ENCODE measurements around the gene CATSPERB. TPM values are rescaled to one million over a fixed set of nuclear protein-coding genes. Genes with fewer than 3 reads are reported as not detected.

Gene CATSPERB
- total and polyA plus RNA-seq, 10 of the 15 experiments (the other 5 are each of a cell fraction or from before 2014, with no cell fraction given), result not detected

GRCh38 chr14:91649930-91650329 is 82.0 kb downstream of the CATSPERB start:
- Histone ChIP-seq H3K36me3 (ENCODE audit: control insufficient read depth in 2 of 2, insufficient read depth in 2 of 2, low read length in 1 of 2) (no peaks in the 10 kb centered on the region), H3K9ac (ENCODE audit: control insufficient read depth, insufficient read depth, low read length) (no peak overlapping the region), H3K9me3 (replicated peaks; ENCODE audit: control insufficient read depth, insufficient read depth, low read length) (no peaks in the 10 kb centered on the region), H3K79me2 (ENCODE audit: control insufficient read depth, insufficient read depth, low read length) (no peaks in the 10 kb centered on the region), H3K27me3 (replicated peaks in 1 of 2; ENCODE audit: control insufficient read depth in 2 of 2, insufficient read depth in 2 of 2, low read length in 1 of 2) (0 out of 4 replicates have a peak, but pooled peaks cover 0 to 1% of the 10 kb centered on the region in 2 experiments), H3K27ac (ENCODE audit: control insufficient read depth, insufficient read depth) (no peak overlapping the region), H3K4me2 (ENCODE audit: control insufficient read depth, insufficient read depth) (no peak overlapping the region), H2AFZ (ENCODE audit: control insufficient read depth, low read depth, low read length) (no peak overlapping the region; the same call in 1 of the 2 replicates), H4K20me1 (ENCODE audit: control insufficient read depth, insufficient read depth) (no peaks in the 10 kb centered on the region), H3K4me3 (no peak overlapping the region), H3K4me1 (ENCODE audit: control insufficient read depth, insufficient read depth, low read length) (no peaks in the 10 kb centered on the region)
- no TSS peak for BruUV-seq (replicated peaks)
- WGBS (ENCODE audit: insufficient coverage, insufficient replicate concordance, low lambda C conversion rate, missing lambda C conversion rate), result 3% methylated on average over 2 of the region's 2 CpGs
- FAIRE-seq (no peak), ATAC-seq (peak; percentile 58; the same call in 2 of the 3 replicates), DNase-seq (ENCODE audit: low read depth, low spot score) (no peak)
- intact Hi-C loops (cut with micrococcal nuclease; ENCODE audit: unreplicated experiment) (loop anchor here (1.0 to 2.0 kb wide), 3 partner anchors 243 to 347 kb away; no protein-coding TSS in a partner anchor), in situ Hi-C loops (cut with MboI) (loop anchor here (10.0 kb wide), 1 partner anchor 345 kb away; no protein-coding TSS in a partner anchor)
- ChIA-PET SMC1A (ENCODE audit: uncharacterized antibody, unreplicated experiment) (interaction anchor here (0.6 to 1.9 kb wide), 11 partner anchors 12 to 354 kb away, joined by 3 to 14 read pairs (median 4); no protein-coding TSS in a partner anchor), RAD21 (ENCODE audit: unreplicated experiment) (interaction anchor here (0.6 to 1.2 kb wide), 6 partner anchors 233 to 805 kb away, joined by 3 to 12 read pairs (median 4); no protein-coding TSS in a partner anchor), CTCF (interaction anchor here (0.7 to 3.5 kb wide), 13 partner anchors 10 to 472 kb away, joined by 3 to 35 read pairs (median 4); partner anchors contain the start of genes CPSF2 and NDUFB1), POLR2A (no interaction called here)
- TF ChIP-seq SMC3 (IDR thresholded peaks at IDR 0.05; ENCODE audit: borderline replicate concordance, low read length), result peak; percentile 75; the same call in 1 of the 2 replicates
- peak; percentile 81 for TF ChIP-seq RAD21 (IDR thresholded peaks at IDR 0.05; ENCODE audit: insufficient read depth, low read depth, low read length)
- 0 out of 2 replicates have a peak, but pooled peaks have one; percentile 8 for TF ChIP-seq RUNX3 (IDR thresholded peaks at IDR 0.05; ENCODE audit: low read length)
- TF ChIP-seq CTCF (IDR thresholded peaks at IDR 0.05 in 2 of 3, conservative IDR thresholded peaks at IDR 0.05 in 1 of 3; ENCODE audit: control insufficient read depth in 2 of 3, extremely low read depth in 1 of 3, insufficient read depth in 1 of 3, low read depth in 3 of 3, low read length in 3 of 3), result peak; percentile 40 to 62 (median 44); a peak in 5 of 6 replicates
- no peak for TF ChIP-seq NRF1 (conservative IDR thresholded peaks at IDR 0.05; ENCODE audit: low read depth, low read length)

All from GM12878 (cell line).